WTC11 (cell line): ENCODE results near the gene REEP2.

Experiments used
- ATF2 ChIP-seq: sonication (generic); formaldehyde crosslinking; IDR thresholded peaks from 2 replicates; pipeline ENCODE4 v1.8.1; 2022; ENCODE audit warnings: low read depth, missing genetic modification reagents, borderline replicate concordance
- CREB1 ChIP-seq: sonication (generic); formaldehyde crosslinking; IDR thresholded peaks from 2 replicates; pipeline ENCODE4 v1.8.0; 2023; ENCODE audit warnings: mild to moderate bottlenecking, missing genetic modification reagents
- CTCF ChIP-seq: fragments of 200-600 bp; IDR thresholded peaks from 2 replicates; pipeline ENCODE4 v1.8.0; 2022; ENCODE audit warnings: antibody characterized with exemption
- FOXJ3 ChIP-seq: sonication (generic); formaldehyde crosslinking; IDR thresholded peaks from 2 replicates; pipeline ENCODE4 v1.9.0; 2021; ENCODE audit warnings: missing genetic modification reagents, mild to moderate bottlenecking, borderline replicate concordance
- FOXK1 ChIP-seq: sonication (generic); formaldehyde crosslinking; IDR thresholded peaks from 2 replicates; pipeline ENCODE4 v1.8.0; 2022; ENCODE audit warnings: mild to moderate bottlenecking, moderate library complexity, missing genetic modification reagents
- MLX ChIP-seq: sonication (generic); formaldehyde crosslinking; IDR thresholded peaks from 2 replicates; pipeline ENCODE4 v1.8.1; 2023; ENCODE audit warnings: mild to moderate bottlenecking, missing genetic modification reagents, moderate library complexity
- PREB ChIP-seq: sonication (generic); formaldehyde crosslinking; IDR thresholded peaks from 2 replicates; pipeline ENCODE4 v1.8.1; 2022; ENCODE audit warnings: mild to moderate bottlenecking, missing genetic modification reagents, moderate library complexity, borderline replicate concordance
- RELA ChIP-seq: sonication (generic); formaldehyde crosslinking; IDR thresholded peaks from 2 replicates; pipeline ENCODE4 v1.8.1; 2022; ENCODE audit warnings: missing genetic modification reagents, mild to moderate bottlenecking, borderline replicate concordance
- USF1 ChIP-seq: sonication (generic); formaldehyde crosslinking; IDR thresholded peaks from 2 replicates; pipeline ENCODE4 v1.8.0; 2022; ENCODE audit warnings: mild to moderate bottlenecking, missing genetic modification reagents
- USF2 ChIP-seq: sonication (generic); formaldehyde crosslinking; IDR thresholded peaks from 2 replicates; pipeline ENCODE4 v1.8.1; 2023; ENCODE audit warnings: mild to moderate bottlenecking, missing genetic modification reagents, moderate library complexity
- ZBTB21 ChIP-seq: sonication (generic); formaldehyde crosslinking; IDR thresholded peaks from 2 replicates; pipeline ENCODE4 v1.8.1; 2023; ENCODE audit warnings: mild to moderate bottlenecking, missing genetic modification reagents, borderline replicate concordance
- ZNF232 ChIP-seq: sonication (generic); formaldehyde crosslinking; IDR thresholded peaks from 2 replicates; pipeline ENCODE4 v1.8.0; 2022; ENCODE audit warnings: mild to moderate bottlenecking, missing genetic modification reagents
- ZNF423 ChIP-seq: fragments of 250-450 bp; sonication (Bioruptor Pico); IDR thresholded peaks from 2 replicates; pipeline ENCODE4 v2.1.2; 2022; ENCODE audit warnings: mild to moderate bottlenecking, moderate library complexity

- TF ChIP-seq CTCF: no peak
- TF ChIP-seq CREB1: no peak
- TF ChIP-seq RELA (CRISPR knock-in tag): no peak
- TF ChIP-seq ZNF232 (CRISPR knock-in tag): no peak
- TF ChIP-seq FOXK1 (CRISPR knock-in tag): no peak
- TF ChIP-seq ZNF423 (CRISPR knock-in tag): no peak
- no peak for TF ChIP-seq PREB (CRISPR knock-in tag)
- TF ChIP-seq FOXJ3 (CRISPR knock-in tag): no peak
- no peak for TF ChIP-seq MLX (CRISPR knock-in tag)
- TF ChIP-seq ATF2 (CRISPR knock-in tag): no peak
- TF ChIP-seq USF1 (CRISPR knock-in tag): no peak
- TF ChIP-seq ZBTB21 (CRISPR knock-in tag): no peak
- TF ChIP-seq USF2 (CRISPR knock-in tag): no peak
These were observed 38.1 kb downstream of the REEP2 start for GRCh38 chr5:138476918-138477317.
